ENCODE results near the gene LDLRAD4.

LDLRAD4 gene

GRCh38 chr18:13444430-13445240, 226.1 kb downstream of the LDLRAD4 start:
- no peak for TF ChIP-seq REST (IDR thresholded peaks at IDR 0.05; ENCODE audit: low read depth)
- TF ChIP-seq EP300 (IDR thresholded peaks at IDR 0.05; ENCODE audit: borderline replicate concordance) = no peak
- no peak for TF ChIP-seq NFIC (IDR thresholded peaks at IDR 0.05)
- TF ChIP-seq TEAD4 (IDR thresholded peaks at IDR 0.05) = no peak
- no peak for TF ChIP-seq CEBPB (IDR thresholded peaks at IDR 0.05)
- no peak for TF ChIP-seq EGR1 (IDR thresholded peaks at IDR 0.05)
- TF ChIP-seq TCF12 (IDR thresholded peaks at IDR 0.05; ENCODE audit: low read depth) = no peak
- no peak for TF ChIP-seq ZBTB7A (IDR thresholded peaks at IDR 0.05; ENCODE audit: low read depth)
- TF ChIP-seq MAX (IDR thresholded peaks at IDR 0.05) = no peak
- no peak for TF ChIP-seq FOXM1 (IDR thresholded peaks at IDR 0.05; ENCODE audit: borderline replicate concordance, low read depth)
- no peak for TF ChIP-seq TAF1 (IDR thresholded peaks at IDR 0.05; ENCODE audit: low read depth)
- no peak for TF ChIP-seq YY1 (IDR thresholded peaks at IDR 0.05; ENCODE audit: low read depth)
- no peak for TF ChIP-seq USF1 (IDR thresholded peaks at IDR 0.05)
- no peak for TF ChIP-seq CREB1 (IDR thresholded peaks at IDR 0.05; ENCODE audit: low read depth)
- TF ChIP-seq RAD21 (IDR thresholded peaks at IDR 0.05; ENCODE audit: low read depth) = no peak

- TF ChIP-seq EP300 (IDR thresholded peaks at IDR 0.05; ENCODE audit: borderline replicate concordance) (no peak), ZBTB7A (IDR thresholded peaks at IDR 0.05; ENCODE audit: low read depth) (no peak), TAF1 (IDR thresholded peaks at IDR 0.05; ENCODE audit: low read depth) (no peak), USF1 (IDR thresholded peaks at IDR 0.05) (no peak)
Measured at GRCh38 chr18:13445241-13445897, 226.8 kb downstream of the LDLRAD4 start.

GRCh38 chr18:13446024-13446423, 227.5 kb downstream of the LDLRAD4 start:
- no peak for TF ChIP-seq FOXM1 (IDR thresholded peaks at IDR 0.05; ENCODE audit: borderline replicate concordance, low read depth)
- TF ChIP-seq CEBPB (IDR thresholded peaks at IDR 0.05) = no peak
- no peak for TF ChIP-seq CREB1 (IDR thresholded peaks at IDR 0.05; ENCODE audit: low read depth)
- TF ChIP-seq TAF1 (IDR thresholded peaks at IDR 0.05; ENCODE audit: low read depth) = no peak
- TF ChIP-seq REST (IDR thresholded peaks at IDR 0.05; ENCODE audit: low read depth) = no peak
- no peak for TF ChIP-seq EP300 (IDR thresholded peaks at IDR 0.05; ENCODE audit: borderline replicate concordance)
- TF ChIP-seq USF1 (IDR thresholded peaks at IDR 0.05) = no peak
- no peak for TF ChIP-seq TCF12 (IDR thresholded peaks at IDR 0.05; ENCODE audit: low read depth)
- TF ChIP-seq YY1 (IDR thresholded peaks at IDR 0.05; ENCODE audit: low read depth) = no peak
- TF ChIP-seq TEAD4 (IDR thresholded peaks at IDR 0.05) = no peak
- no peak for TF ChIP-seq RAD21 (IDR thresholded peaks at IDR 0.05; ENCODE audit: low read depth)
- TF ChIP-seq NFIC (IDR thresholded peaks at IDR 0.05) = no peak
- no peak for TF ChIP-seq EGR1 (IDR thresholded peaks at IDR 0.05)
- TF ChIP-seq ZBTB7A (IDR thresholded peaks at IDR 0.05; ENCODE audit: low read depth) = no peak

GRCh38 chr18:13446610-13447461, 228.3 kb downstream of the LDLRAD4 start:
- TF ChIP-seq YY1 (IDR thresholded peaks at IDR 0.05; ENCODE audit: low read depth) = no peak
- no peak for TF ChIP-seq CREB1 (IDR thresholded peaks at IDR 0.05; ENCODE audit: low read depth)
- TF ChIP-seq EGR1 (IDR thresholded peaks at IDR 0.05) = no peak
- TF ChIP-seq REST (IDR thresholded peaks at IDR 0.05; ENCODE audit: low read depth) = no peak
- no peak for TF ChIP-seq RAD21 (IDR thresholded peaks at IDR 0.05; ENCODE audit: low read depth)
- no peak for TF ChIP-seq TCF12 (IDR thresholded peaks at IDR 0.05; ENCODE audit: low read depth)
- no peak for TF ChIP-seq EP300 (IDR thresholded peaks at IDR 0.05; ENCODE audit: borderline replicate concordance)
- no peak for TF ChIP-seq USF1 (IDR thresholded peaks at IDR 0.05)
- no peak for TF ChIP-seq FOXM1 (IDR thresholded peaks at IDR 0.05; ENCODE audit: borderline replicate concordance, low read depth)
- no peak for TF ChIP-seq CEBPB (IDR thresholded peaks at IDR 0.05)
- no peak for TF ChIP-seq TEAD4 (IDR thresholded peaks at IDR 0.05)
- TF ChIP-seq MAX (IDR thresholded peaks at IDR 0.05) = no peak
- TF ChIP-seq TAF1 (IDR thresholded peaks at IDR 0.05; ENCODE audit: low read depth) = no peak
- TF ChIP-seq ZBTB7A (IDR thresholded peaks at IDR 0.05; ENCODE audit: low read depth) = no peak
- no peak for TF ChIP-seq NFIC (IDR thresholded peaks at IDR 0.05)
